ENCODE results near the gene BACE1. TPM values are rescaled to one million over a fixed set of nuclear protein-coding genes. Genes with fewer than 3 reads are reported as not detected.

BACE1 gene
- total and polyA plus RNA-seq, 3 donors from 2014 or later = 24.7 to 50.4 (median 32.5) TPM

DNA sequence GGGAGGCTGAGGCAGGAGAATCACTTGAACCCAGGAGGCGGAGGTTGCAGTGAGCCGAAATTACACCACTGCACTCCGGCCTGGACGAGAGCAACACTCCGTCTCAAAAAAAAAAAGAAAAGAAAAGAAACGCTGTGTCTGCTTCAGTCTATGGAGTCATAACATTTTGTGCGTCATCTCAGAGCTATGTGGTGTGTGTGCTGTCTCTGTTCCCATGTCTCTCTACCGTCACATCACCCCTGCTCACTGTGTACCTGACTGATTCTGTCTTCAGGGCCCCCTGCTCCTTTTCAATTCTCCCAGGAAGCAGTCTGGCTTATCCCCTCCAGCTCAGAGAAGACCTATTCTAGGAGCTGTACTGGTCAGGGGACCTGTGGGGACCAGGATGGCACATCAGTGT, 17.9 kb downstream of the BACE1 start:
- DNase-seq = no peak
- Histone ChIP-seq H3K27me3 (no peaks in the 10 kb centered on the region), H3K9me3 (no peaks in the 10 kb centered on the region), H3K4me1 (peaks cover 20% of the 10 kb centered on the region), H3K36me3 (ENCODE audit: low read depth, missing control alignments) (no peaks in the 10 kb centered on the region), H3K4me3 (no peak overlapping the region), H3K27ac (no peak overlapping the region)
- no peak for TF ChIP-seq POLR2A (IDR thresholded peaks at IDR 0.05)
- TF ChIP-seq, protein P1, sequence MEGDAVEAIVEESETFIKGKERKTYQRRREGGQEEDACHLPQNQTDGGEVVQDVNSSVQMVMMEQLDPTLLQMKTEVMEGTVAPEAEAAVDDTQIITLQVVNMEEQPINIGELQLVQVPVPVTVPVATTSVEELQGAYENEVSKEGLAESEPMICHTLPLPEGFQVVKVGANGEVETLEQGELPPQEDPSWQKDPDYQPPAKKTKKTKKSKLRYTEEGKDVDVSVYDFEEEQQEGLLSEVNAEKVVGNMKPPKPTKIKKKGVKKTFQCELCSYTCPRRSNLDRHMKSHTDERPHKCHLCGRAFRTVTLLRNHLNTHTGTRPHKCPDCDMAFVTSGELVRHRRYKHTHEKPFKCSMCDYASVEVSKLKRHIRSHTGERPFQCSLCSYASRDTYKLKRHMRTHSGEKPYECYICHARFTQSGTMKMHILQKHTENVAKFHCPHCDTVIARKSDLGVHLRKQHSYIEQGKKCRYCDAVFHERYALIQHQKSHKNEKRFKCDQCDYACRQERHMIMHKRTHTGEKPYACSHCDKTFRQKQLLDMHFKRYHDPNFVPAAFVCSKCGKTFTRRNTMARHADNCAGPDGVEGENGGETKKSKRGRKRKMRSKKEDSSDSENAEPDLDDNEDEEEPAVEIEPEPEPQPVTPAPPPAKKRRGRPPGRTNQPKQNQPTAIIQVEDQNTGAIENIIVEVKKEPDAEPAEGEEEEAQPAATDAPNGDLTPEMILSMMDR (IDR thresholded peaks at IDR 0.05) = no peak
- intact Hi-C loops (cut with DNase I; ENCODE audit: low total_unique reads) = no loop called here
- 93 to 94% methylated on average over 8 of the region's 8 CpGs for WGBS, 2 donors

- H3K27me3 ChIP-seq = no peaks in the 10 kb centered on the region
- H3K4me3 ChIP-seq = no peak overlapping the region
- H3K4me1 ChIP-seq = peaks cover 20% of the 10 kb centered on the region
- no peak overlapping the region for H3K27ac ChIP-seq
- WGBS, 2 donors = 78 to 93% methylated on average over 6 of the region's 6 CpGs
- TF ChIP-seq, protein P1 (IDR thresholded peaks at IDR 0.05) = no peak
- no peak for TF ChIP-seq POLR2A (IDR thresholded peaks at IDR 0.05)
- no peaks in the 10 kb centered on the region for H3K36me3 ChIP-seq (ENCODE audit: low read depth, missing control alignments)
- intact Hi-C loops (cut with DNase I; ENCODE audit: low total_unique reads) = no loop called here
- no peaks in the 10 kb centered on the region for H3K9me3 ChIP-seq
- DNase-seq = no peak
These were observed 19.2 kb downstream of the BACE1 start for GRCh38 chr11:117296881-117297280.

DNA sequence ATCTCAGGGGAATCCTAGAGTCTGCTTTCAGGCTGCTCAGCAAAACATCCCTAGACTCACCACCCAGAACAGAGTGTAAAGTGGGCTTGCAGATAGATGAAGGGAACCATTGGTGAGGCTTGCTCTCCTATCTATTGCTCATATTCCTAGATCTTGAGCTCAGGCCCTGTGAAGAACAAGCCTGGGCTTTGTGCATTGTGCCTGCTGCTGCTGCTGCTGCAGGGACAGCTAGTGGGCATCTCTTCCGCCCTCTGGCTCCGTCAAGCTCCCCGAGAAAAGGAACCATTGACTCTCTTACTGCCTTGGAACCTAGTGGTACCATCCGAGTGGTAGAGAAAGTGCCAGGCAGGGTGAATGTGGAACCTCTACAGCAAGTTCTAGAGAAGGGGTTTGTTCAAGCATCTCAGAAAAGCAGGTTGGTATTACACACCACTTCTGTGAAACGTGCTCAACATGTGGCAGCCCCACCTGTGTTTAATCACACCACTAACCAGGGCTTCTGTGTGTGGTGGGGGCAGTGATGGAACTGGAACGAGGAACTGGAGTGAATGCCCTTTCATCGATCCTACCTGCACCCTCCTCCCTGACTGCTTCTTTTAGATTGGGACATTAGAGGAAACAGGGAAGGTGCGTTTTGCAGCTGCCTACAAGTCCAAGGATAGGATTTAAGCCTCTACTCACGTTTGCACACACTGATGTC, 20.5 kb downstream of the BACE1 start:
- H3K36me3 ChIP-seq (ENCODE audit: low read depth, missing control alignments) = no peaks in the 10 kb centered on the region
- DNase-seq = peak; percentile 51
- H3K27ac ChIP-seq = no peak overlapping the region
- H3K4me3 ChIP-seq = no peak overlapping the region
- no peaks in the 10 kb centered on the region for H3K27me3 ChIP-seq
- TF ChIP-seq POLR2A (IDR thresholded peaks at IDR 0.05) = no peak
- TF ChIP-seq, protein P1 (IDR thresholded peaks at IDR 0.05) = no peak
- H3K9me3 ChIP-seq = no peaks in the 10 kb centered on the region
- intact Hi-C loops (cut with DNase I; ENCODE audit: low total_unique reads) = no loop called here
- peaks cover 17% of the 10 kb centered on the region for H3K4me1 ChIP-seq
- 65 to 74% methylated on average over 9 of the region's 9 CpGs for WGBS, 2 donors

- WGBS, 2 donors = 93 to 95% methylated on average over 2 of the region's 2 CpGs
- no peak for TF ChIP-seq POLR2A (IDR thresholded peaks at IDR 0.05)
- TF ChIP-seq, protein P1 (IDR thresholded peaks at IDR 0.05) = no peak
- no peak for DNase-seq
- no peaks in the 10 kb centered on the region for H3K9me3 ChIP-seq
- H3K27ac ChIP-seq = no peak overlapping the region
- H3K27me3 ChIP-seq = no peaks in the 10 kb centered on the region
- intact Hi-C loops (cut with DNase I; ENCODE audit: low total_unique reads) = no loop called here
- H3K4me3 ChIP-seq = no peak overlapping the region
- no peaks in the 10 kb centered on the region for H3K36me3 ChIP-seq (ENCODE audit: low read depth, missing control alignments)
- H3K4me1 ChIP-seq = no peaks in the 10 kb centered on the region
These were observed 23.4 kb downstream of the BACE1 start for GRCh38 chr11:117292616-117293015.

DNA sequence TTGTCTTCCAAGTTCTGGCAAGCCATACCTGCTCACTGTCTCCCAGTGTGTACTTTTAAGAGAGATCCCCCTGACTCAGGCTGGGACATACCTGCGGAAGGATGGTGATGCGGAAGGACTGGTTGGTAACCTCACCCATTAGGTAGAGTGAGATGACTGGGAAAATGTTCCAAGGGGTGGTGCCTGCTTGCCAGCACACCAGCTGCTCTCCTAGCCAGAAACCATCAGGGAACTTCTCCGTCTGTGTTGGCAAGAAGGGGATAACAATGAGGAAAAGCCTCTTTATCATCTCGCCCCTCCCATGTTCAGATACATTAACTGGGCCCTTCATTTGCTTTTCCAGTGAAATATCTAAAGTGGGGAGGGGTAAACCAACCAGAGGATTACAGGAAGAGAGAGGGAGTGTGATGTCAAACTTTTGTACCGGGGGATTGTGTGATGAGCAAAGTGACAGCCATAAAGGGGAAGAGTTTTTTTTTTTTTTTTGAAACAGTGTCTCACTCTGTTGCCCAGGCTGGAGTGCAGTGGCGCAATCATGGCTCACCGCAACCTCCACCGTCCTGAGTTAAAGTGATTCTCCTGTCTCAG, 25.2 kb downstream of the BACE1 start, which contains the start of gene BACE1-AS:
TSS of gene BACE1-AS (plus strand) at position 538 of the 588 bp plus-strand sequence.
- Histone ChIP-seq H3K4me1 (no peaks in the 10 kb centered on the region), H3K4me3 (no peak within 1 kb of the TSS), H3K27ac (no peak within 1 kb of the TSS), H3K9me3 (no peaks in the 10 kb centered on the region), H3K36me3 (ENCODE audit: low read depth, missing control alignments) (no peaks in the 10 kb centered on the region), H3K27me3 (no peaks in the 10 kb centered on the region)
- 92 to 96% methylated on average over 8 of the region's 8 CpGs for WGBS, 2 donors
- no peak for DNase-seq
- intact Hi-C loops (cut with DNase I; ENCODE audit: low total_unique reads) = no loop called here
- no peak for TF ChIP-seq POLR2A (IDR thresholded peaks at IDR 0.05)
- TF ChIP-seq, protein P1 (IDR thresholded peaks at IDR 0.05) = no peak

Data from testis (tissue), 3 donors.